CD4-positive, alpha-beta T cell treated with Interleukin-6 for 4 hours (primary cell): Measurements from ENCODE around the gene PHPT1.

Experiments
- DNase-seq: peaks from one replicate; pipeline ENCODE4 v3.0.0-alpha.2; 2020; ENCODE audit warnings: mixed read lengths

The PHPT1 gene

DNA sequence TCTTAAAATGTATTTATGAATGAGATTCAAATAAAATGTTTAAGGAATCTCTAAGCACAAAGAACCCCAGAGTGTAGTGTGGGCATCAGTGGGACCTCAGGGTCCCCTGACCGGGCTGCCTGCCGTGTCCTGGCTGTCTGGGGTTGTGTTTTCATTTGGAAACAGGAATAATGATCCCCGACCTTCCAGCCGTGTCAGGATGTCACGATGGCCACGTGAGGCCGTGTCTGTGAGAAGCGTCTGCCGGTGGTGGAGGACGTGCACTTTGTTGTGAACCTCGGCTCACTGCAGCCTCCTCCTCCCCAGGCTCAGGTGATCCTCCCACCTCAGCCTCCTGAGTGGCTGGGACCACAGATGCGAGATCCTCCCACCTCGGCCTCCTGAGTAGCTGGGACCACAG is 41.5 kb downstream of the PHPT1 start:
- DNase-seq, result no peak

- DNase-seq, result no peak
Observed at GRCh38 chr9:136896027-136896426, 46.8 kb downstream of the PHPT1 start.

- DNase-seq, result no peak
Observed at GRCh38 chr9:136898483-136899100, 49.4 kb downstream of the PHPT1 start.

DNA sequence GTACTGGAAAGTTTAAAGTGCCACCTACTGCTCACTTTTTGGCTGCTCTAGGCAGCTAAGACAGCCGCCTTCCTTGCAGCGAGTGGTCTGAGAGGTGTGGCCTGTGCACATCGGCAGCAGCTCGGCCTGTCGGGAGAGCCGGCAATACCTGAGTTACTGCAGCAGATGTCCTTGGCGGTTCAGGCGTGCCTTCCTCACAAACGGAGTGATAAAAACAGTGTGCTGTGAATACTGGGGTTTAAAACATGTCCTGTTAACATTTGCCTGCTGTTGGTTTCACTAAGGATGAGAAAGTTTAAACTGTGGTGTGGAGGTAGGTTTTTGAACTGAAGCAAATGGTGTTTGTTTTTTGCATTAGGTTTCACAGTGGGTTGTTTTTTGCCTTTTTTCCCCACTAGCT is 50.0 kb downstream of the PHPT1 start:
- DNase-seq, result no peak

- no peak for DNase-seq
Observed at GRCh38 chr9:136900556-136900955, 51.3 kb downstream of the PHPT1 start.
